ENCODE measurements around the gene DNAH6.

DNAH6 gene

GRCh38 chr2:84847326-84848050 lies 331.2 kb downstream of the DNAH6 start:
- TF ChIP-seq, protein P1, sequence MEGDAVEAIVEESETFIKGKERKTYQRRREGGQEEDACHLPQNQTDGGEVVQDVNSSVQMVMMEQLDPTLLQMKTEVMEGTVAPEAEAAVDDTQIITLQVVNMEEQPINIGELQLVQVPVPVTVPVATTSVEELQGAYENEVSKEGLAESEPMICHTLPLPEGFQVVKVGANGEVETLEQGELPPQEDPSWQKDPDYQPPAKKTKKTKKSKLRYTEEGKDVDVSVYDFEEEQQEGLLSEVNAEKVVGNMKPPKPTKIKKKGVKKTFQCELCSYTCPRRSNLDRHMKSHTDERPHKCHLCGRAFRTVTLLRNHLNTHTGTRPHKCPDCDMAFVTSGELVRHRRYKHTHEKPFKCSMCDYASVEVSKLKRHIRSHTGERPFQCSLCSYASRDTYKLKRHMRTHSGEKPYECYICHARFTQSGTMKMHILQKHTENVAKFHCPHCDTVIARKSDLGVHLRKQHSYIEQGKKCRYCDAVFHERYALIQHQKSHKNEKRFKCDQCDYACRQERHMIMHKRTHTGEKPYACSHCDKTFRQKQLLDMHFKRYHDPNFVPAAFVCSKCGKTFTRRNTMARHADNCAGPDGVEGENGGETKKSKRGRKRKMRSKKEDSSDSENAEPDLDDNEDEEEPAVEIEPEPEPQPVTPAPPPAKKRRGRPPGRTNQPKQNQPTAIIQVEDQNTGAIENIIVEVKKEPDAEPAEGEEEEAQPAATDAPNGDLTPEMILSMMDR (conservative IDR thresholded peaks at IDR 0.05; ENCODE audit: low read depth, low read length), result no peak
- DNase-seq (ENCODE audit: low read depth), result no peak
- H3K4me3 ChIP-seq (ENCODE audit: low read length), result no peak overlapping the region

- TF ChIP-seq, protein P1 (conservative IDR thresholded peaks at IDR 0.05; ENCODE audit: low read depth, low read length), result no peak
- DNase-seq (ENCODE audit: low read depth), result no peak
- H3K4me3 ChIP-seq (ENCODE audit: low read length), result no peak overlapping the region
Observed at GRCh38 chr2:84849271-84849952, 333.1 kb downstream of the DNAH6 start.

DNA sequence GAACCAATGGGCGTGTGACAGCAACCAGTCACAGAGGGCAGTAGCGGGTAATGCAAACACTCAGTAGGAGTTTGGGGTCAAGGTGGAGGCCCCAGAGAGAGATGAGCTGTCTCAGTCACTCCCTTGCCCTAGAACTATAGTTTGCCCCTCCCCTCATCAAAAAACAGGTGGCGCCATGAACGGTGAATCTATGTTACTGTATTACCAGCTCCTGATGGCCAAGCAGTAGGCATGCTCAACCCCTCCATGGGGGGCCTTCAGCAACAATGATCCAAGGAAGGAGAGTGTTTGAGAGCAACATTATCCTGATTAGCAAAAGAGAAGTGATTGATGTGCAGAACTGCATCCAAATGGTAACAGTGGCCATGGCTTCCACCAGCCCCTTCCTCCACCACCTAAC lies 334.2 kb downstream of the DNAH6 start:
- DNase-seq (ENCODE audit: low read depth), result no peak
- TF ChIP-seq, protein P1 (conservative IDR thresholded peaks at IDR 0.05; ENCODE audit: low read depth, low read length), result no peak

DNA sequence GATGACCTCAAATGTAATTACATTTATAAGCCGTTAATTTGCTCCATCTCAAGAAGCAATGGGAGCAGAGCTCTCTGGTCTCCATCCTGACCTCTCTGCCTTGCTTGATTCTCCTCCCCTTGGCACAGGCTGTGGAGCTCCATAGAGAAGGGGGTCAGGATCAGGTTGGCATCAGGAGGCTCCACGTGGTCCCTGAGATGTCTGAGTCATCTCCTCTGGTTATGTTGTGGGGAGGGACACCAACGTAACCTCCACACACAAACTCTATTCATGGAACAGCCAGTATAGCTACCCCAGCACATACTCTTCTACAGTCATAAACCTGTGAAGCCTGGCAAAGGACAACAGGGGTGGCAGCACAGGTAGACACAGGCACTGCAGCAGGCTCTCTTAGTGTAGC lies 335.6 kb downstream of the DNAH6 start:
- no peak for DNase-seq (ENCODE audit: low read depth)
- H3K4me3 ChIP-seq (ENCODE audit: low read length), result no peak overlapping the region
- TF ChIP-seq, protein P1 (conservative IDR thresholded peaks at IDR 0.05; ENCODE audit: low read depth, low read length), result no peak

More for the DNA sequence above, 334.2 kb downstream of the DNAH6 start:
- no peak overlapping the region for H3K4me3 ChIP-seq (ENCODE audit: low read length)

DNA sequence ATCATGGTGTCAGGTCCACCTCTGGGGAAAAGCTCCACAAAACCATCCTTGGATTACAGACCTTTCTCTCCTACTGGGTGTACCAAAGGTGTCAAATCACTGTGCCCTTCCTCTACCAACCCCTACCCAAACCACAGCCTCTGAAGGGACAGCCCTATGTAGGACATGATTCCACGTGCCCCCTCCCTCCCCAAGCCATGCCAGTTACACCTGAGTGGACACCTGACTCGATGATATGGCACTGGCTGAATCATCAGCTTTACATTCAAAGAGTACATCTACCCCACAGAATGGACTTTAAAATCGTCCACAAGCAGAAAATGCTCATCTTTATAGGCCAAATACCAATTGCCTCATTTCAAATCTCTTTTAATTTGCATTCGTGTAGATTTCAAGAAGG lies 338.6 kb downstream of the DNAH6 start:
- H3K4me3 ChIP-seq (ENCODE audit: low read length), result no peak overlapping the region
- no peak for DNase-seq (ENCODE audit: low read depth)
- TF ChIP-seq, protein P1 (conservative IDR thresholded peaks at IDR 0.05; ENCODE audit: low read depth, low read length), result no peak

DNA sequence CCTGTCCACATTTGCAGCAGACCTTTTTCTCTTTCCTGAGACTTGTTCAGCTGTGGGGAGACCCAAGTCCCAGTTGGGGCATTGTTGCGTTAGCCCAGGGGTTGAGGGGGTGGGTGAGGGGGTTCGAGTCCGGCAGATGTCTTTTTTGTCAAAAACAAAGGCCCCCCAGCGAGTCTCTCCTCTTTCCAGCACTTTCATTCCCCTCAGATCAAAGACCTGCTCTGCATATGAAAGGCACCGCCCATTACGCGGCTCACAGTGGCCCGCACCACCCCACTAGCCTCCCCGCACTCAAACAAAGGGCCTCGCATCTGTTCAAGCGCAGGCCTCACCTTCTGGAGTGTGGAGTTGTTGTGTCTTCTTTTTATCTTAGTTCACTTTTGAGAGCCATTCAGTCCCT lies 339.4 kb downstream of the DNAH6 start:
- H3K4me3 ChIP-seq (ENCODE audit: low read length), result no peak overlapping the region
- no peak for DNase-seq (ENCODE audit: low read depth)
- TF ChIP-seq, protein P1 (conservative IDR thresholded peaks at IDR 0.05; ENCODE audit: low read depth, low read length), result no peak

DNA sequence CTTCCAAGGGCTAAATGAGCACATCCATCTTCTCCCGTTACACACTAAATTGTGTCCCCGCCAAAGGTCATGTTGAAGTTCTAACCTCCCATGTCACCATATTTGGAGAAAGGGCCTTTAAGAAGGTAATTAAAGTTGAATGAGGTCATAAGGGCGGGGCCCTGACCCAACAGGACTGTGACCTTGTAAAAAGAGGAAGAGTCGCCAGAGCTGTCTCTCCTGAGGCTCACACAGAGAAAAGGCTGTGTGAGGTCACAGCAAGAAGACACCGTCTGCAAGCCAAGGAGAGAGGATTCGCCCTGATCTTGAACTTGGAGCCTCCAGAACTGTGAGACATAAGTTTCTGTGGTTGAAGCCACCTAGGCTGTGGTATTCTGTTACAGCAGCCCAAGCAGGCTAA lies 340.5 kb downstream of the DNAH6 start:
- no peak overlapping the region for H3K4me3 ChIP-seq (ENCODE audit: low read length)
- DNase-seq (ENCODE audit: low read depth), result no peak
- TF ChIP-seq, protein P1 (conservative IDR thresholded peaks at IDR 0.05; ENCODE audit: low read depth, low read length), result no peak

All from retinal pigment epithelial cell (primary cell).